GM12878 (cell line): ENCODE data around the gene DNMT3A. TPM values are rescaled to one million over a fixed set of nuclear protein-coding genes. Genes with fewer than 3 reads are reported as not detected.

Experiments
- ATAC-seq: fragments of 200-7000 bp; cut with Tn5 transposase; 3 replicates; pipeline ENCODE4 v1.9.1; 2020; ENCODE audit warnings: mild to moderate bottlenecking, moderate library complexity
- BruUV-seq: library from RNA; stranded (reverse); fragments of 400-500 nt; replicated peaks from 2 replicates; lab custom pipeline; 2021; lab: Mats Ljungman, UMichigan
- CTCF ChIA-PET: fragments of 300-600 bp; sonication (Branson Sonifier 250); formaldehyde crosslinking; extraction: SDS; loops from one replicate; lab custom pipeline; 2021; ENCODE audit warnings: inconsistent platforms; lab: Yijun Ruan, JAX
- POLR2A ChIA-PET: fragments of 350-600 bp; formaldehyde crosslinking; extraction: SDS; loops from one replicate; lab custom pipeline; 2021; ENCODE audit warnings: inconsistent platforms; lab: Charles Lee
- RAD21 ChIA-PET: fragments of 300-600 bp; sonication (Branson Sonifier 250); formaldehyde crosslinking; loops from one replicate; lab custom pipeline; 2023; ENCODE audit warnings: antibody characterized with exemption; ENCODE audit not compliant: unreplicated experiment; lab: Charles Lee
- SMC1A ChIA-PET: fragments of 300-600 bp; sonication (Branson Sonifier 250); formaldehyde crosslinking; loops from one replicate; lab custom pipeline; 2023; ENCODE audit not compliant: unreplicated experiment, uncharacterized antibody; lab: Charles Lee
- DNase-seq: peaks from one replicate; pipeline ENCODE4 v3.0.0-alpha.2; 2011; ENCODE audit warnings: low read depth, low spot score
- FAIRE-seq: peaks from 3 replicates; lab custom pipeline; 2011; peaks lifted over from hg19 to GRCh38; lab: Jason Lieb, UNC
- H2AFZ ChIP-seq: 2 replicates; pipeline ENCODE4 v1.6.0; 2011; ENCODE audit warnings: low read depth, low read length, control low read depth; ENCODE audit not compliant: control insufficient read depth
- H3K27ac ChIP-seq: 2 replicates; pipeline ENCODE4 v1.5.1; 2011; ENCODE audit warnings: control low read depth; ENCODE audit not compliant: control insufficient read depth, insufficient read depth
- H3K27me3 ChIP-seq, 2 experiments: replicated peaks in 1 of 2; 2 replicates each; pipeline versions ENCODE4 v1.6.0 to v1.6.1; 2011; ENCODE audit warnings: low read length in 1 of 2; ENCODE audit not compliant: control insufficient read depth in 2 of 2, insufficient read depth in 2 of 2
- H3K36me3 ChIP-seq, 2 experiments: 2 replicates each; pipeline ENCODE4 v1.5.1; 2011; ENCODE audit warnings: low read length in 1 of 2; ENCODE audit not compliant: control insufficient read depth in 2 of 2, insufficient read depth in 2 of 2
- H3K4me1 ChIP-seq: 2 replicates; pipeline ENCODE4 v1.6.1; 2011; ENCODE audit warnings: mild to moderate bottlenecking, low read length, moderate library complexity, mixed read lengths; ENCODE audit not compliant: control insufficient read depth, insufficient read depth
- H3K4me2 ChIP-seq: 2 replicates; pipeline ENCODE4 v1.6.0; 2011; ENCODE audit warnings: control low read depth; ENCODE audit not compliant: control insufficient read depth, insufficient read depth
- H3K4me3 ChIP-seq: fragments of 200-600 bp; sonication (generic); 2 replicates; pipeline ENCODE4 v1.5.1; 2016
- H3K79me2 ChIP-seq: 2 replicates; pipeline ENCODE4 v1.6.0; 2011; ENCODE audit warnings: low read length; ENCODE audit not compliant: control insufficient read depth, insufficient read depth
- H3K9ac ChIP-seq: 2 replicates; pipeline ENCODE4 v1.8.0; 2011; ENCODE audit warnings: low read length, control low read depth, mixed read lengths; ENCODE audit not compliant: control insufficient read depth, insufficient read depth
- H3K9me3 ChIP-seq: replicated peaks from 3 replicates; pipeline ENCODE4 v1.5.1; 2011; ENCODE audit warnings: mild to moderate bottlenecking, low read length; ENCODE audit not compliant: control insufficient read depth, insufficient read depth
- H4K20me1 ChIP-seq: 2 replicates; pipeline ENCODE4 v1.6.0; 2011; ENCODE audit not compliant: control insufficient read depth, insufficient read depth
- WGBS: methylation state at CpG from one replicate; pipeline ENCODE4 v1.1.6; 2016; ENCODE audit warnings: low lambda C conversion rate; ENCODE audit not compliant: insufficient replicate concordance, insufficient coverage; ENCODE audit errors: missing lambda C conversion rate; 5-methylcytosine and 5-hydroxymethylcytosine counted together
- in situ Hi-C: fragments of 300-500 bp; cut with MboI; formaldehyde crosslinking; loops from 9 replicates; pipeline ENCODE4 v1.14.3; 2018; ENCODE audit warnings: mixed read lengths
- intact Hi-C: fragments of 100-400 bp; cut with micrococcal nuclease; formaldehyde crosslinking; loops from one replicate; pipeline ENCODE4 v1.14.2; 2022; ENCODE audit not compliant: unreplicated experiment
- polyA plus RNA-seq, 11 experiments: library from polyadenylated mRNA; depleted of rRNA in 4 of 11; unstranded in 6 of 11; stranded (reverse) in 5 of 11; fragments of >200 nt; fragmentation: Nextera tagmentation in 4 of 11; fragmentation: Illumina TruSeq in 1 of 11; extraction: Ambion mirVana in 4 of 11; extraction: Trizol in 1 of 11; gene quantifications; 1 replicate in 1 of 11; 2 replicates in 10 of 11; pipeline versions ENCODE4 v1.2.1 to v1.2.3, GENCODE V29; 2011 to 2016; ENCODE audit warnings: inconsistent platforms in 2 of 11, missing spikeins in 2 of 11, low read depth in 1 of 11
- total RNA-seq, 4 experiments: library from RNA; depleted of rRNA in 3 of 4; stranded (reverse); fragments of >200 nt in 3 of 4; fragmentation: Illumina TruSeq in 1 of 4; extraction: Trizol in 1 of 4; gene quantifications; 2 replicates each; pipeline versions ENCODE4 v1.2.1 to v1.2.3, GENCODE V29; 2013 to 2021
- TF ChIP-seq, protein P1 (sequence below): IDR thresholded peaks from 2 replicates; pipeline ENCODE4 v1.6.1; 2012; ENCODE audit warnings: low read depth, low read length, improper control_type of control experiment
- TF ChIP-seq, protein P2 (sequence below): fragments of 450-650 bp; IDR thresholded peaks from 2 replicates; pipeline ENCODE4 v1.6.1; 2017; ENCODE audit warnings: mild to moderate bottlenecking, moderate library complexity
- TF ChIP-seq, protein P3 (sequence below): IDR thresholded peaks from 2 replicates; pipeline ENCODE4 v1.6.1; 2012; ENCODE audit warnings: improper control_type of control experiment, low read depth, low read length; ENCODE audit not compliant: insufficient replicate concordance
- TF ChIP-seq, protein P4 (sequence below): fragments of 450-650 bp; IDR thresholded peaks from 2 replicates; pipeline ENCODE4 v1.6.1; 2018; ENCODE audit warnings: mild to moderate bottlenecking, low read depth, moderate library complexity; ENCODE audit not compliant: partially characterized antibody

Gene DNMT3A
- total and polyA plus RNA-seq, 10 of the 15 experiments (the other 5 are each of a cell fraction or from before 2014, with no cell fraction given): 7.4 to 51.6 (median 17.4) TPM

DNA sequence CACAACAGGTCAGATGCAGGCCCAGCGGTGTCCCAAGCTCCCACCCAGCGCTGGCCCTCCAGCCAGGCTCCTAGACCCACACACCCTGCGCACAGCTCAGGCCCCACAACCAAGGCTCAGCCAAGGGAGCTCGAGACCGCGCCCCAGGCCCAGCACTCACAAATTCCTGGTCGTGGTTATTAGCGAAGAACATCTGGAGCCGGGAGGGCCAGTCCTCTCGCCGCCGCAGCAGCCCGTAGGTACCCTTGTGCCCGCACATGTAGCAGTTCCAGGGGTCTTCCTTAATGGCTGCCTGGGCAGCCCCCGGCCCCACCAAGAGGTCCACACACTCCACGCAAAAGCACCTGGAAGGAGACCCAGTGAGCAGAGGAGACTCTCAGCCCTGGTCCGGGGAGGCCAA lies 97.7 kb downstream of the DNMT3A start:
- Histone ChIP-seq H3K9me3 (no peaks in the 10 kb centered on the region), H3K36me3 (peaks cover 33 to 49% of the 10 kb centered on the region in 2 experiments), H3K4me3 (no peak overlapping the region), H3K4me1 (no peaks in the 10 kb centered on the region), H3K9ac (no peak overlapping the region), H3K27me3 (no peaks in the 10 kb centered on the region), H3K4me2 (no peak overlapping the region), H4K20me1 (no peaks in the 10 kb centered on the region), H3K79me2 (no peaks in the 10 kb centered on the region), H3K27ac (no peak overlapping the region), H2AFZ (no peak overlapping the region)
- TF ChIP-seq, protein P1, sequence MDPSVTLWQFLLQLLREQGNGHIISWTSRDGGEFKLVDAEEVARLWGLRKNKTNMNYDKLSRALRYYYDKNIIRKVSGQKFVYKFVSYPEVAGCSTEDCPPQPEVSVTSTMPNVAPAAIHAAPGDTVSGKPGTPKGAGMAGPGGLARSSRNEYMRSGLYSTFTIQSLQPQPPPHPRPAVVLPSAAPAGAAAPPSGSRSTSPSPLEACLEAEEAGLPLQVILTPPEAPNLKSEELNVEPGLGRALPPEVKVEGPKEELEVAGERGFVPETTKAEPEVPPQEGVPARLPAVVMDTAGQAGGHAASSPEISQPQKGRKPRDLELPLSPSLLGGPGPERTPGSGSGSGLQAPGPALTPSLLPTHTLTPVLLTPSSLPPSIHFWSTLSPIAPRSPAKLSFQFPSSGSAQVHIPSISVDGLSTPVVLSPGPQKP: no peak
- TF ChIP-seq, protein P2, sequence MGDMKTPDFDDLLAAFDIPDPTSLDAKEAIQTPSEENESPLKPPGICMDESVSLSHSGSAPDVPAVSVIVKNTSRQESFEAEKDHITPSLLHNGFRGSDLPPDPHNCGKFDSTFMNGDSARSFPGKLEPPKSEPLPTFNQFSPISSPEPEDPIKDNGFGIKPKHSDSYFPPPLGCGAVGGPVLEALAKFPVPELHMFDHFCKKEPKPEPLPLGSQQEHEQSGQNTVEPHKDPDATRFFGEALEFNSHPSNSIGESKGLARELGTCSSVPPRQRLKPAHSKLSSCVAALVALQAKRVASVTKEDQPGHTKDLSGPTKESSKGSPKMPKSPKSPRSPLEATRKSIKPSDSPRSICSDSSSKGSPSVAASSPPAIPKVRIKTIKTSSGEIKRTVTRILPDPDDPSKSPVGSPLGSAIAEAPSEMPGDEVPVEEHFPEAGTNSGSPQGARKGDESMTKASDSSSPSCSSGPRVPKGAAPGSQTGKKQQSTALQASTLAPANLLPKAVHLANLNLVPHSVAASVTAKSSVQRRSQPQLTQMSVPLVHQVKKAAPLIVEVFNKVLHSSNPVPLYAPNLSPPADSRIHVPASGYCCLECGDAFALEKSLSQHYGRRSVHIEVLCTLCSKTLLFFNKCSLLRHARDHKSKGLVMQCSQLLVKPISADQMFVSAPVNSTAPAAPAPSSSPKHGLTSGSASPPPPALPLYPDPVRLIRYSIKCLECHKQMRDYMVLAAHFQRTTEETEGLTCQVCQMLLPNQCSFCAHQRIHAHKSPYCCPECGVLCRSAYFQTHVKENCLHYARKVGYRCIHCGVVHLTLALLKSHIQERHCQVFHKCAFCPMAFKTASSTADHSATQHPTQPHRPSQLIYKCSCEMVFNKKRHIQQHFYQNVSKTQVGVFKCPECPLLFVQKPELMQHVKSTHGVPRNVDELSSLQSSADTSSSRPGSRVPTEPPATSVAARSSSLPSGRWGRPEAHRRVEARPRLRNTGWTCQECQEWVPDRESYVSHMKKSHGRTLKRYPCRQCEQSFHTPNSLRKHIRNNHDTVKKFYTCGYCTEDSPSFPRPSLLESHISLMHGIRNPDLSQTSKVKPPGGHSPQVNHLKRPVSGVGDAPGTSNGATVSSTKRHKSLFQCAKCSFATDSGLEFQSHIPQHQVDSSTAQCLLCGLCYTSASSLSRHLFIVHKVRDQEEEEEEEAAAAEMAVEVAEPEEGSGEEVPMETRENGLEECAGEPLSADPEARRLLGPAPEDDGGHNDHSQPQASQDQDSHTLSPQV: no peak
- TF ChIP-seq, protein P3, sequence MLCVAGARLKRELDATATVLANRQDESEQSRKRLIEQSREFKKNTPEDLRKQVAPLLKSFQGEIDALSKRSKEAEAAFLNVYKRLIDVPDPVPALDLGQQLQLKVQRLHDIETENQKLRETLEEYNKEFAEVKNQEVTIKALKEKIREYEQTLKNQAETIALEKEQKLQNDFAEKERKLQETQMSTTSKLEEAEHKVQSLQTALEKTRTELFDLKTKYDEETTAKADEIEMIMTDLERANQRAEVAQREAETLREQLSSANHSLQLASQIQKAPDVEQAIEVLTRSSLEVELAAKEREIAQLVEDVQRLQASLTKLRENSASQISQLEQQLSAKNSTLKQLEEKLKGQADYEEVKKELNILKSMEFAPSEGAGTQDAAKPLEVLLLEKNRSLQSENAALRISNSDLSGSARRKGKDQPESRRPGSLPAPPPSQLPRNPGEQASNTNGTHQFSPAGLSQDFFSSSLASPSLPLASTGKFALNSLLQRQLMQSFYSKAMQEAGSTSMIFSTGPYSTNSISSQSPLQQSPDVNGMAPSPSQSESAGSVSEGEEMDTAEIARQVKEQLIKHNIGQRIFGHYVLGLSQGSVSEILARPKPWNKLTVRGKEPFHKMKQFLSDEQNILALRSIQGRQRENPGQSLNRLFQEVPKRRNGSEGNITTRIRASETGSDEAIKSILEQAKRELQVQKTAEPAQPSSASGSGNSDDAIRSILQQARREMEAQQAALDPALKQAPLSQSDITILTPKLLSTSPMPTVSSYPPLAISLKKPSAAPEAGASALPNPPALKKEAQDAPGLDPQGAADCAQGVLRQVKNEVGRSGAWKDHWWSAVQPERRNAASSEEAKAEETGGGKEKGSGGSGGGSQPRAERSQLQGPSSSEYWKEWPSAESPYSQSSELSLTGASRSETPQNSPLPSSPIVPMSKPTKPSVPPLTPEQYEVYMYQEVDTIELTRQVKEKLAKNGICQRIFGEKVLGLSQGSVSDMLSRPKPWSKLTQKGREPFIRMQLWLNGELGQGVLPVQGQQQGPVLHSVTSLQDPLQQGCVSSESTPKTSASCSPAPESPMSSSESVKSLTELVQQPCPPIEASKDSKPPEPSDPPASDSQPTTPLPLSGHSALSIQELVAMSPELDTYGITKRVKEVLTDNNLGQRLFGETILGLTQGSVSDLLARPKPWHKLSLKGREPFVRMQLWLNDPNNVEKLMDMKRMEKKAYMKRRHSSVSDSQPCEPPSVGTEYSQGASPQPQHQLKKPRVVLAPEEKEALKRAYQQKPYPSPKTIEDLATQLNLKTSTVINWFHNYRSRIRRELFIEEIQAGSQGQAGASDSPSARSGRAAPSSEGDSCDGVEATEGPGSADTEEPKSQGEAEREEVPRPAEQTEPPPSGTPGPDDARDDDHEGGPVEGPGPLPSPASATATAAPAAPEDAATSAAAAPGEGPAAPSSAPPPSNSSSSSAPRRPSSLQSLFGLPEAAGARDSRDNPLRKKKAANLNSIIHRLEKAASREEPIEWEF: no peak
- TF ChIP-seq, protein P4, sequence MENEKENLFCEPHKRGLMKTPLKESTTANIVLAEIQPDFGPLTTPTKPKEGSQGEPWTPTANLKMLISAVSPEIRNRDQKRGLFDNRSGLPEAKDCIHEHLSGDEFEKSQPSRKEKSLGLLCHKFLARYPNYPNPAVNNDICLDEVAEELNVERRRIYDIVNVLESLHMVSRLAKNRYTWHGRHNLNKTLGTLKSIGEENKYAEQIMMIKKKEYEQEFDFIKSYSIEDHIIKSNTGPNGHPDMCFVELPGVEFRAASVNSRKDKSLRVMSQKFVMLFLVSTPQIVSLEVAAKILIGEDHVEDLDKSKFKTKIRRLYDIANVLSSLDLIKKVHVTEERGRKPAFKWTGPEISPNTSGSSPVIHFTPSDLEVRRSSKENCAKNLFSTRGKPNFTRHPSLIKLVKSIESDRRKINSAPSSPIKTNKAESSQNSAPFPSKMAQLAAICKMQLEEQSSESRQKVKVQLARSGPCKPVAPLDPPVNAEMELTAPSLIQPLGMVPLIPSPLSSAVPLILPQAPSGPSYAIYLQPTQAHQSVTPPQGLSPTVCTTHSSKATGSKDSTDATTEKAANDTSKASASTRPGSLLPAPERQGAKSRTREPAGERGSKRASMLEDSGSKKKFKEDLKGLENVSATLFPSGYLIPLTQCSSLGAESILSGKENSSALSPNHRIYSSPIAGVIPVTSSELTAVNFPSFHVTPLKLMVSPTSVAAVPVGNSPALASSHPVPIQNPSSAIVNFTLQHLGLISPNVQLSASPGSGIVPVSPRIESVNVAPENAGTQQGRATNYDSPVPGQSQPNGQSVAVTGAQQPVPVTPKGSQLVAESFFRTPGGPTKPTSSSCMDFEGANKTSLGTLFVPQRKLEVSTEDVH: no peak
- intact Hi-C loops (no loop called here), in situ Hi-C loops (no loop called here)
- no TSS peak for BruUV-seq
- DNase-seq (no peak), FAIRE-seq (no peak), ATAC-seq (no peak)
- SMC1A ChIA-PET: no interaction called here
- POLR2A ChIA-PET: no interaction called here
- WGBS: 99% methylated on average over 17 of the region's 17 CpGs
- RAD21 ChIA-PET: no interaction called here
- CTCF ChIA-PET: no interaction called here
